Motor neuron (in vitro differentiated cells): ENCODE data around the gene PAM. TPM values are rescaled to one million over a fixed set of nuclear protein-coding genes. Genes with fewer than 3 reads are reported as not detected.
A peak's percentile ranks its signal among the peaks of the same experiment; 100 is the strongest.
"Not testable (repeated sequence)": the region's sequence is repeated elsewhere in the genome, so short reads cannot be mapped to it uniquely, and the experiment has no call there.

Source experiments
- ATAC-seq, 8 experiments: fragments of 200-7000 bp; cut with Tn5 transposase; replicated peaks in 6 of 8; 2 replicates each; pipeline ENCODE4 v1.8.0; 2021; ENCODE audit warnings: mild to moderate bottlenecking in 8 of 8, moderate library complexity in 8 of 8
- H3K27ac ChIP-seq, 2 donors: fragments of 250-450 bp; sonication (Bioruptor Pico); 2 replicates each; pipeline ENCODE4 v1.9.0; 2021; ENCODE audit warnings: antibody characterized with exemption in 2 of 2, mild to moderate bottlenecking in 2 of 2, moderate library complexity in 1 of 2
- H3K4me1 ChIP-seq, 2 donors: fragments of 250-450 bp; sonication (Bioruptor Pico); replicated peaks in 1 of 2; 2 replicates each; pipeline ENCODE4 v1.6.1; 2021; ENCODE audit warnings: antibody characterized with exemption in 2 of 2, mild to moderate bottlenecking in 2 of 2, moderate library complexity in 1 of 2
- H3K4me3 ChIP-seq, 5 donors: fragments of 250-450 bp; sonication (Bioruptor Pico); 2 replicates each; pipeline ENCODE4 v1.9.0; 2021; ENCODE audit warnings: antibody characterized with exemption in 5 of 5, mild to moderate bottlenecking in 5 of 5, moderate library complexity in 4 of 5
- WGBS, 10 experiments: fragments of 450-650 bp; shearing (Covaris generic); methylation state at CpG; one replicate each; pipeline ENCODE4 v1.0.0; 2022; 5-methylcytosine and 5-hydroxymethylcytosine counted together
- in situ Hi-C, 9 experiments: fragments of 400-800 bp; cut with MboI; loops; one replicate each; pipeline ENCODE4 v1.15.0; 2021; ENCODE audit warnings: low sequenced_read_pairs in 9 of 9, low pct_unique_long_range_greater_than_20kb in 2 of 9; ENCODE audit not compliant: unreplicated experiment in 9 of 9
- total RNA-seq, 8 experiments: library from RNA; unstranded; fragments of 300-600 nt; gene quantifications; 2 replicates each; pipeline versions ENCODE4 v1.2.3 to v1.2.4, GENCODE V29; 2022

PAM gene
- total RNA-seq, 8 experiments from 2014 or later = 49.0 to 439 (median 74.4) TPM

DNA sequence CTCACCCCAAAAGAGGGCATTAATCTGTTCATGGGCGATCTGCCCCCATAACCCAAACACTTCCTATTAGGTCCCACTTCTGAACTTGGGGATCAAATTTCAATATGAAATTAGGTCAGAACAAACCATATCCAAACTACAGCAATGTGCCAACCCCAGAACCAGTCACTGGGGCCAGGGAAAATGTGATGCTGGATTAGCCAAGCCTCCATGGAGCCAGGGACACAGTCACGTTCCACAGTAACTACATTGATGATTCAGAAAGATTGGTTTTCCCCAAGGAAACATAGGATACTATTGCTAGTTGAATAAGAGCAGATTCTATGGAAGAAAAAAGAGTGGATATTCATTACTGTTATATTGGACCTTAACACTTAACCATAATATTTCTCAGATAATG, 280.6 kb downstream of the PAM start:
- WGBS, 10 experiments = 50 to 100% (median 100%) methylated on average over 1 to 2 of the region's 2 CpGs; no CpG with 5 or more reads in 5 of the 10 experiments
- no peak overlapping the region for H3K4me3 ChIP-seq
- H3K27ac ChIP-seq = no peak overlapping the region
- in situ Hi-C loops = loop anchor here in 2 of 9 experiments (25.0 kb wide), 2 partner anchors 248 to 448 kb away; no protein-coding TSS in a partner anchor
- ATAC-seq = no peak
- H3K4me1 ChIP-seq = no peaks in the 10 kb centered on the region

DNA sequence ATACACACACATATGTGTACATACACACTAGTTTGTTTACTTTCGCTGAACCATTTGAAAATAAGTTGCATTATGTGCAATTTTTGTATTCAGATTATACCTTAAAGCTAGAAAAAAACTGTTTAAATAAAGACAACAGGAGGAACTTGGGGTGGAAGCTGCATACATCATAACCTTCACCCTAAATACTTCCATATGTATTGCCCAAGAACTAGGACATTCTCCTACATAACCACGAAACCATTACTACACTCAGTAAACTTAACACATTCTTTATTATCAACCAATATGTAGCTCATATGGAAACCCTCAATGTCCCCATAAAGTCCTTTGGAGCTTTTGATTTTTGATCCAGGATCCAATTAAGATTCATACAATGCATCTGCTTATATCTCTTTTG, 281.5 kb downstream of the PAM start:
- Histone ChIP-seq H3K27ac (no peak overlapping the region), H3K4me3 (no peak overlapping the region), H3K4me1 (no peaks in the 10 kb centered on the region)
- ATAC-seq = no peak
- 64 to 100% (median 91%) methylated on average over 1 to 2 of the region's 2 CpGs; no CpG with 5 or more reads in 2 of the 10 experiments for WGBS, 10 experiments
- in situ Hi-C loops = loop anchor here in 2 of 9 experiments (25.0 kb wide), 2 partner anchors 249 to 449 kb away; no protein-coding TSS in a partner anchor

GRCh38 chr5:103037673-103038455, 282.8 kb downstream of the PAM start:
- Histone ChIP-seq H3K4me3 (no peak overlapping the region), H3K4me1 (no peaks in the 10 kb centered on the region), H3K27ac (no peak overlapping the region)
- in situ Hi-C loops = loop anchor here in 2 of 9 experiments (25.0 kb wide), 2 partner anchors 251 to 451 kb away; no protein-coding TSS in a partner anchor
- no peak for ATAC-seq
- WGBS, 10 experiments = 80 to 100% (median 95%) methylated on average over 1 to 4 of the region's 4 CpGs; no CpG with 5 or more reads in 2 of the 10 experiments

DNA sequence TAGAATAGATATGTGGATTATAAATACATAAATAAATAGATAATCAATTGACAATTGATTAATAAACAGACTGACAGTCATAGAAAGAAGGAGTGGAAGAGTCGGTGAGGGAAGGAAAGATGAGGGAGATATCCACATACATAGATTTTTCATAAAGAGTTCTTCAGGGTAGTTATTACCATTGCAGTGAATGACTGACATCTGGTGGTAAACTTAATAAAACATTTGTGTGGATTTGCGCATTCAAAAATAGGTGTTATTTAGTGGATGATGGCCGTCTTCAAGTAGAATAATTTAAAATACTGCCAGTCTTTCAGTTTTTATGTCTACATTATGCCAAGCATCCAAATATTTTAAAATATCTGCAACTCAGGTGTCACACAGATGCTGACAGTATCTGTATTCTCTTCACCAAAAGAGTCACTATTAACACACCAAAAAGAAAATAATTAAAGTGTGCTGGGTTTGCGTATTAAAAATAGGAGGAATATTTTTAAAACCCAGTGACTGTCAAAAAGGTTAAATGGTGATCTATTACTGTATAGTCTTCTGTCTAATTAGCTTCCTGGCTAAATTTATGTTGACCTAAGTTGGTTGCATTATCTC, 286.1 kb downstream of the PAM start:
- H3K27ac ChIP-seq = no peak overlapping the region
- H3K4me3 ChIP-seq = no peak overlapping the region
- 25 to 96% (median 70%) methylated on average over 3 to 4 of the region's 4 CpGs for WGBS, 10 experiments
- no peaks in the 10 kb centered on the region for H3K4me1 ChIP-seq
- peak in 2 of 8 experiments; percentile 36 to 66 for ATAC-seq
- in situ Hi-C loops = loop anchor here in 2 of 9 experiments (25.0 kb wide), 2 partner anchors 254 to 454 kb away; no protein-coding TSS in a partner anchor

DNA sequence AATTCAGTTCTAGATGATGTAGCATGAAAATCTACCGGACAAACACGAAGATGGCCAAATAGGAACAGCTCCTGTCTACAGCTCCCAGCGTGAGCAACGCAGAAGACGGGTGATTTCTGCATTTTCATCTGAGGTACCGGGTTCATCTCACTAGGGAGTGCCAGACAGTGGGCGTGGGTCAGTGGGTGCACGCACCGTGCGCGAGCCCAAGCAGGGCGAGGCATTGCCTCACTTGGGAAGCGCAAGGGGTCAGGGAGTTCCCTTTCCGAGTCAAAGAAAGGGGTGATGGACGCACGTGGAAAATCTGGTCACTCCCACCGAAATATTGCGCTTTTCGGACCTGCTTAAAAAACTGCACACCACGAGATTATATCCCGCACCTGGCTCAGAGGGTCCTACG, 291.6 kb downstream of the PAM start:
- H3K4me1 ChIP-seq, H3K27ac ChIP-seq, ATAC-seq, H3K4me3 ChIP-seq: not testable (repeated sequence)
- in situ Hi-C loops = loop anchor here in 2 of 9 experiments (25.0 kb wide), 2 partner anchors 259 to 459 kb away; no protein-coding TSS in a partner anchor
- 45 to 100% (median 77%) methylated on average over 1 to 9 of the region's 22 CpGs; no CpG with 5 or more reads in 4 of the 10 experiments for WGBS, 10 experiments

DNA sequence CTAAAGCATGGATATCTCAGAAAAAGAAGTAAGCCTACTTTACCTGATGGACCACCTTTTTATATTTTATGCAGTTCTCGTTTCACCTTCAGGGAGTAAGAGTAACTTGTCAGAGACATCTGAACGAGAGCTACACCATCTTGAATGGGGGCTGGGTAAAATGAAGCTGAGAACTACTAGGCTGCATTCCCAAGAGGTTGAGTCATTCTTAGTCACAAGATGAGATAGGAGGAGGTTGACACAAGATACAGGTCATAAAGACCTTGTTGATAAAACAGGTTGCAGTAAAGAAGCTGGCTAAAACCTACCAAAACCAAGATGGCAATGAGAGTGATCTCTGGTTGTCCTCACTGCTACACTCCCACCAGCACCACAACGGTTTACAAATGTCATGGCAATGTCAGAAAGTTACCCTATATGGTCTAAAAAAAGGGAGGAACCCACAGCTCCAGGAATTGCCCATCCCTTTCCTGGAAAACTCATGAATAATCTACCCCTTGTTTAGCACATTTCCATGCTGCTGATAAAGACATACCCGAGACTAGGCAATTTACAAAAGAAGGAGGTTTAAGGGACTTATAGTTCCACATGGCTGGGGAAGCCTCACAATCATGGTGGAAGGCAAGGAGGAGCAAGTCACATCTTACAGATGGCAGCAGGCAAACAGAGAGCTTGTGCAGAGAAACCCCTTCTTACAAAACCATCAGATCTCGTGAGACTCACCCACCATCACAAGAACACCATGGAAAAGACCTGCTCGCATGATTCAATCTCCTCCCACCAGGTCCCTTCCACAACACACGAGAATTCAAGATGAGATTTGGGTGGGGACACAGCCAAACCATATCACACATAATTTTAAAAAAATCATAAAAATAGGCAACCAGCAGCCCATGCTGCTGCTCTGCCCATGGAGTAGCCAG, 302.4 kb downstream of the PAM start:
- peak in 3 of 8 experiments; percentile 57 to 89 (median 89) for ATAC-seq
- Histone ChIP-seq H3K4me3 (no peak overlapping the region), H3K27ac (no peak overlapping the region), H3K4me1 (peaks cover 2 to 4% of the 10 kb centered on the region in 2 donors)
- in situ Hi-C loops = no loop called here
- 31 to 97% (median 85%) methylated on average over 2 to 7 of the region's 7 CpGs for WGBS, 10 experiments

DNA sequence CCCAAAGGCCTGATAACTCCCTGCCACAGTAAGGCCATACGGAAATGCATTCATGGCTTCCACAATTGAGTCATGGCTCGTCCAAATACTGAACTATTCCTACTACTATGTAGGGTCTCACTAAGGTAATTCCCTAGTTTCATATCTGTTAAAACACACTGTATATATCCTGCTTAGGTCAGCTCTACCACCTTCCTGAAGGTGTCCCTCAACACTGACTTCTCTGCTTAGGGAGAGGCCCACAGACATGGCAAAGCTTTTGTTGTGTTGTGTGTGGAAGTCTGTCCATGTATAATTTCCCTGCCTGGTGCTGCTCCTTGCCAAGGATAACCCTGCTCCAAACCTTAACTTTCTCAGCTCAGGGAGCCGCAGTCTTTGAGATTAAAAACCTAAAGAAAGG, 304.4 kb downstream of the PAM start:
- H3K4me1 ChIP-seq = peaks cover 2 to 4% of the 10 kb centered on the region in 2 donors
- H3K4me3 ChIP-seq = no peak overlapping the region
- in situ Hi-C loops = no loop called here
- no peak overlapping the region for H3K27ac ChIP-seq
- no peak for ATAC-seq
- 62 to 100% (median 88%) methylated on average over 1 to 3 of the region's 3 CpGs; no CpG with 5 or more reads in 1 of the 10 experiments for WGBS, 10 experiments

DNA sequence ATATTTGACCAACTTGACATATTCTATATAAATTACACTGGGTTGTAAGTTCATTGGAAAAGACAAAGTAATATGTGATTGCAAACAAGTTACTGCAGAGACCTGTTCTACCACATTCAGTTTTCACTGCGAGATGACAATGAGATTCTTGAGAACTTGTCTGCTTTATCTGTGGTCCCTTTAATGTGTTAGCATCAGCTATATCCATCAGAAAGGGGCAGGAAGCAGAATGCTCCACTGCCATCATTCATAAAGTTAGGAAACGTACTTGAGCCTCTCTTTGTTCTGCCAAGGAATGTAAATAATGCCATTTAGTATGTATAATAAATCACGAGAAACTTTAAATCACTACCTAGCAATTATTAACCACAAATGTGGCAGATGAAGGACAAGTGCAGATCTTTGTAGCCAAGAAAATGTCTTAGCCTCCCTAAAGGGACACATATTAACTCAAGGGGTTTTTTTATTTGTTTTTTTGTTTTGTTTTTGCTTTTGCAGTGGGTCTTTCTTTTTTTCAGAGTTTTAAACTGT, 305.4 kb downstream of the PAM start:
- WGBS, 10 experiments = 0 to 30% (median 11%) methylated on average over 2 to 3 of the region's 3 CpGs; no CpG with 5 or more reads in 1 of the 10 experiments
- Histone ChIP-seq H3K4me1 (peaks cover 2 to 4% of the 10 kb centered on the region in 2 donors), H3K27ac (no peak overlapping the region), H3K4me3 (no peak overlapping the region)
- no peak for ATAC-seq
- in situ Hi-C loops = no loop called here

GRCh38 chr5:103066326-103066725, 311.2 kb downstream of the PAM start:
- Histone ChIP-seq H3K4me3 (no peak overlapping the region), H3K4me1 (no peaks in the 10 kb centered on the region), H3K27ac (no peak overlapping the region)
- peak in 1 of 8 experiments; percentile 57 for ATAC-seq
- WGBS, 10 experiments = 0 to 86% (median 62%) methylated on average over 1 of the region's 1 CpG; no CpG with 5 or more reads in 2 of the 10 experiments
- in situ Hi-C loops = no loop called here

GRCh38 chr5:103073500-103073899, 318.4 kb downstream of the PAM start:
- H3K4me3 ChIP-seq, ATAC-seq, in situ Hi-C loops, H3K27ac ChIP-seq, H3K4me1 ChIP-seq: not testable (repeated sequence)
- 5 to 89% (median 60%) methylated on average over 1 to 4 of the region's 4 CpGs; no CpG with 5 or more reads in 1 of the 10 experiments for WGBS, 10 experiments

- WGBS, 10 experiments = 0 to 100% (median 95%) methylated on average over 1 to 3 of the region's 4 CpGs; no CpG with 5 or more reads in 3 of the 10 experiments
- in situ Hi-C loops = no loop called here
- Histone ChIP-seq H3K27ac (no peak overlapping the region), H3K4me3 (no peak overlapping the region), H3K4me1 (no peaks in the 10 kb centered on the region)
- ATAC-seq = no peak
Observed at GRCh38 chr5:103075442-103075841, 320.3 kb downstream of the PAM start.
